ENCODE results near the gene RBM43. TPM values are rescaled to one million over a fixed set of nuclear protein-coding genes. Genes with fewer than 3 reads are reported as not detected.
"Not testable (repeated sequence)": the region's sequence is repeated elsewhere in the genome, so short reads cannot be mapped to it uniquely, and the experiment has no call there.

Gene RBM43
- total RNA-seq (10 to 100 TPM in 5 of 7 donors, 1 to 10 TPM in 2; 5.5 to 17.3 (median 13.6) TPM), polyA plus RNA-seq (10 to 100 TPM; 12.3 to 22.0 TPM)
- long read RNA-seq, donor 1, full-length matches to known transcripts = 4 of 6 reads
- long read RNA-seq, donor 1, partial matches to known transcripts = 2 of 6 reads
- long read RNA-seq, donor 1, other reads (novel, unspliced or antisense) = 0 of 6 reads
- long read RNA-seq, donor 2, full-length matches to known transcripts = 2 of 2 reads
- long read RNA-seq, donor 2, partial matches to known transcripts = 0 of 2 reads
- long read RNA-seq, donor 2, other reads (novel, unspliced or antisense) = 0 of 2 reads
- long read RNA-seq, donor 3, full-length matches to known transcripts = 1 of 1 reads
- long read RNA-seq, donor 3, partial matches to known transcripts = 0 of 1 reads
- long read RNA-seq, donor 3, other reads (novel, unspliced or antisense) = 0 of 1 reads

GRCh38 chr2:151261231-151261976 is at the start of gene RBM43:
Gene RBM43, minus strand, starts transcription at chr2:151261863. Its CDS starts 136 bp downstream, at chr2:151261727.
- intact Hi-C loops (cut with DNase I) = loop anchor here in 1 of 4 donors (10.0 kb wide), 1 partner anchor 153 kb away; no protein-coding TSS in a partner anchor
- Histone ChIP-seq H3K36me3 (no peaks in the 10 kb centered on the region), H3K4me1 (ENCODE audit: insufficient read depth) (peaks cover 10% of the 10 kb centered on the region), H3K9me3 (no peaks in the 10 kb centered on the region), H3K27me3 (no peaks in the 10 kb centered on the region), H3K4me3 (peak within 1 kb of the TSS; percentile 81), H3K27ac (peak within 1 kb of the TSS; percentile 97)
- DNase-seq = peak; percentile 89 to 94 (median 92)
- TF ChIP-seq POLR2A (IDR thresholded peaks at IDR 0.05) = peak; percentile 44
- no peak for TF ChIP-seq EP300 (IDR thresholded peaks at IDR 0.05)
- 0% methylated on average over 54 to 61 of the region's 61 CpGs for WGBS, 3 donors

GRCh38 chr2:151310313-151310712 is 48.6 kb upstream of the RBM43 start:
- H3K27me3 ChIP-seq; H3K4me3 ChIP-seq; H3K27ac ChIP-seq; DNase-seq; H3K9me3 ChIP-seq; intact Hi-C loops (cut with DNase I); H3K36me3 ChIP-seq; H3K4me1 ChIP-seq (ENCODE audit: insufficient read depth): not testable (repeated sequence)
- WGBS, 3 donors = 94 to 97% (median 96%) methylated on average over 6 of the region's 6 CpGs

GRCh38 chr2:151306621-151307020 is 45.0 kb upstream of the RBM43 start:
- intact Hi-C loops (cut with DNase I) = no loop called here
- no peak overlapping the region for H3K27ac ChIP-seq
- no peaks in the 10 kb centered on the region for H3K9me3 ChIP-seq
- TF ChIP-seq POLR2A (IDR thresholded peaks at IDR 0.05) (no peak), CTCF (IDR thresholded peaks at IDR 0.05) (no peak)
- no peak overlapping the region for H3K4me3 ChIP-seq
- no peaks in the 10 kb centered on the region for H3K27me3 ChIP-seq
- no peaks in the 10 kb centered on the region for H3K4me1 ChIP-seq (ENCODE audit: insufficient read depth)
- WGBS, 3 donors = 39 to 42% (median 39%) methylated on average over 3 of the region's 3 CpGs
- H3K36me3 ChIP-seq = no peaks in the 10 kb centered on the region
- DNase-seq = no peak

- TF ChIP-seq EP300 (IDR thresholded peaks at IDR 0.05) = no peak
- no peak for TF ChIP-seq POLR2A (IDR thresholded peaks at IDR 0.05)
- no peak for TF ChIP-seq CTCF (IDR thresholded peaks at IDR 0.05)
- no peak overlapping the region for H3K27ac ChIP-seq
- H3K4me3 ChIP-seq = no peak overlapping the region
- no peaks in the 10 kb centered on the region for H3K36me3 ChIP-seq
- intact Hi-C loops (cut with DNase I) = no loop called here
- no peaks in the 10 kb centered on the region for H3K4me1 ChIP-seq (ENCODE audit: insufficient read depth)
- no peak for DNase-seq
- H3K9me3 ChIP-seq = no peaks in the 10 kb centered on the region
- no peaks in the 10 kb centered on the region for H3K27me3 ChIP-seq
These were observed 43.5 kb upstream of the RBM43 start for GRCh38 chr2:151305129-151305691.

- no peak for DNase-seq
- 35 to 48% (median 37%) methylated on average over 2 of the region's 2 CpGs for WGBS, 3 donors
- Histone ChIP-seq H3K9me3 (no peaks in the 10 kb centered on the region), H3K27ac (no peak overlapping the region), H3K36me3 (no peaks in the 10 kb centered on the region), H3K4me3 (no peak overlapping the region), H3K27me3 (no peaks in the 10 kb centered on the region), H3K4me1 (ENCODE audit: insufficient read depth) (no peaks in the 10 kb centered on the region)
- intact Hi-C loops (cut with DNase I) = no loop called here
- TF ChIP-seq POLR2A (IDR thresholded peaks at IDR 0.05) (no peak), EP300 (IDR thresholded peaks at IDR 0.05) (no peak), CTCF (IDR thresholded peaks at IDR 0.05) (no peak)
These were observed 41.2 kb upstream of the RBM43 start for GRCh38 chr2:151302879-151303278.
